VCaP (cell line): ENCODE results near the gene APEH.
"Not testable (repeated sequence)": the region's sequence is repeated elsewhere in the genome, so short reads cannot be mapped to it uniquely, and the experiment has no call there.

Source experiments
- H3K27ac ChIP-seq: fragments of 450-650 bp; 2 replicates; pipeline ENCODE4 v1.5.1; 2017
- CTCF ChIP-seq: fragments of 450-650 bp; conservative IDR thresholded peaks from 2 replicates; pipeline ENCODE4 v1.5.1; 2017; ENCODE audit warnings: mild to moderate bottlenecking, moderate library complexity

APEH gene

GRCh38 chr3:49680493-49681231, 6.5 kb downstream of the APEH start:
- H3K27ac ChIP-seq = no peak overlapping the region
- no peak for TF ChIP-seq CTCF

GRCh38 chr3:49681232-49681522, 7.0 kb downstream of the APEH start:
- no peak overlapping the region for H3K27ac ChIP-seq
- TF ChIP-seq CTCF = no peak

GRCh38 chr3:49681543-49681942, 7.4 kb downstream of the APEH start:
- H3K27ac ChIP-seq = no peak overlapping the region
- TF ChIP-seq CTCF = no peak

- no peak overlapping the region for H3K27ac ChIP-seq
- no peak for TF ChIP-seq CTCF
Observed at GRCh38 chr3:49683162-49683561, 9.0 kb downstream of the APEH start.

- H3K27ac ChIP-seq = not testable (repeated sequence)
Observed at GRCh38 chr3:49684453-49684852, 10.3 kb downstream of the APEH start.

- not testable (repeated sequence) for H3K27ac ChIP-seq
Observed at GRCh38 chr3:49685103-49685502, 11.0 kb downstream of the APEH start.

- H3K27ac ChIP-seq = not testable (repeated sequence)
Observed at GRCh38 chr3:49685846-49686245, 11.7 kb downstream of the APEH start.

- not testable (repeated sequence) for H3K27ac ChIP-seq
Observed at GRCh38 chr3:49686346-49686745, 12.2 kb downstream of the APEH start.

- H3K27ac ChIP-seq = not testable (repeated sequence)
Observed at GRCh38 chr3:49686769-49687423, 12.7 kb downstream of the APEH start.

- not testable (repeated sequence) for H3K27ac ChIP-seq
Observed at GRCh38 chr3:49687424-49687795, 13.3 kb downstream of the APEH start.

GRCh38 chr3:49688338-49689045, 14.3 kb downstream of the APEH start:
- H3K27ac ChIP-seq = peak overlapping the region; percentile 78
